AG10803 (cell line): Measurements from ENCODE around the gene SLC35D2.

Experiments
- DNase-seq: peaks from one replicate; pipeline ENCODE4 v3.0.0; 2010; ENCODE audit warnings: low read depth
- H3K4me3 ChIP-seq: 2 replicates; pipeline ENCODE4 v1.5.1; 2011; ENCODE audit warnings: mild to moderate bottlenecking, low read length, control low read depth
- CTCF ChIP-seq: conservative IDR thresholded peaks from 2 replicates; pipeline ENCODE4 v1.5.1; 2011; ENCODE audit warnings: mild to moderate bottlenecking, low read length, control low read depth, inconsistent platforms

Gene SLC35D2

GRCh38 chr9:96398582-96399324 lies 15.2 kb upstream of the SLC35D2 start:
- H3K4me3 ChIP-seq, result no peak overlapping the region
- no peak for TF ChIP-seq CTCF
- no peak for DNase-seq

DNA sequence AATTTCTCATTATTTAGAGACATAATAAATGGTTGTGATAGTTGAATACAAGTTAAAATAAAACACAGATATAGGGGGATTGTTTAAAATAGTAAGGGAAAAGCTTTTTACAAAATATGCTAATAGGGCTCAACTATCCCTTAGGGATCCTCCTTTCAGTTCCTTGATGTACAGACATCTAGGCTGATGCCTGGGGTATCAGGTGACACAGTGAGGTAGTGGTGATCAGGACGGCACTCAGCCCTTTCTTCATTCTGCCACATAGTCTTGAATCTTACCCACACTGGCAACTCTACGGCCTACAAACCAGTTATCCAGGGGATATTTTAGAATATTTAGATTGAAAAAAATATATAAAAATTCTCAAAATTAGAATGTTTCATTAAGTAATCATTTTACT lies 12.5 kb upstream of the SLC35D2 start:
- no peak overlapping the region for H3K4me3 ChIP-seq
- no peak for DNase-seq
- TF ChIP-seq CTCF, result no peak

DNA sequence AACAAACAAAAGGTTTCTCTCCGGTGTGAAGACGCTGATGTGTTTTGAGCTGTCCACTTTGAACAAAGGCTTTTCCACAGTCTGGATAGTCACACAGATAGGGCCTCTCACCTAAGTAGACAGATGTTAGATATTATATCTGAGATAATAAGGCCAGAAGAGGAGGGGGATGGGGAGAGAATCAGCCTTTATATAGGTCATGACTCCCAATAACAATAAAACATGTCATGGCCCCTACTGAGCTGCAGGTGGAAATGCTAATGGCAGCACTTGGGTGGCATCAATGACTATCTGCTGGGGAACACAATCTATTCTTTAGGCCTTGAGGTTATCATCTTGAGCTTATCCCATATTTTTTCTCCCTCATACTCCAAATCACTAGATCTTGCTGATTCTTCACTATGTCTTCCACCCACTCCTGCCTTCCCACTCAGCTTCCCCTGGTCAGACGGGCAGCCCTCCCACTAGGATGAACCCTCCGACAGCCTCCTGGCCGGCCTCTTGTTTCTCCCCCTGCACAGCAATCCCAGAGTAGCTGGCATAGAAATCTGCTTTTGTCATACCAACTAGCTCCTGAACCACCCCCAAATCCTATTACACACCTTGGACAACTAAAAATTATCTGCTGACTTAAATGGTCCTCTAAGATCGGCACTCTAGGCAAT lies 11.5 kb upstream of the SLC35D2 start:
- no peak overlapping the region for H3K4me3 ChIP-seq
- TF ChIP-seq CTCF, result no peak
- no peak for DNase-seq

GRCh38 chr9:96392263-96392662 lies 8.8 kb upstream of the SLC35D2 start:
- no peak for DNase-seq
- no peak overlapping the region for H3K4me3 ChIP-seq
- no peak for TF ChIP-seq CTCF

GRCh38 chr9:96391021-96391765 lies 7.7 kb upstream of the SLC35D2 start:
- no peak for TF ChIP-seq CTCF
- H3K4me3 ChIP-seq, result no peak overlapping the region
- no peak for DNase-seq

- DNase-seq, result no peak
- H3K4me3 ChIP-seq, result no peak overlapping the region
- no peak for TF ChIP-seq CTCF
Observed at GRCh38 chr9:96388144-96388543, 4.6 kb upstream of the SLC35D2 start.

- no peak for TF ChIP-seq CTCF
- no peak for DNase-seq
- no peak overlapping the region for H3K4me3 ChIP-seq
Observed at GRCh38 chr9:96386157-96386556, 2.6 kb upstream of the SLC35D2 start.
